MCF 10A (cell line): ENCODE results near the gene ZNFX1. TPM values are rescaled to one million over a fixed set of nuclear protein-coding genes. Genes with fewer than 3 reads are reported as not detected.

Experiments
- BruUV-seq: library from RNA; stranded (reverse); fragments of 400-500 nt; replicated peaks from 2 replicates; lab custom pipeline; 2021; lab: Mats Ljungman, UMichigan
- CTCF ChIA-PET: fragments of 300-600 bp; sonication (Branson Sonifier 250); formaldehyde crosslinking; extraction: SDS; loops from one replicate; lab custom pipeline; 2021; ENCODE audit warnings: antibody characterized with exemption, inconsistent platforms; lab: Yijun Ruan, JAX
- POLR2A ChIA-PET: fragments of 300-600, 350-650 bp; sonication (Branson Sonifier 250); formaldehyde crosslinking; extraction: SDS; loops from one replicate; lab custom pipeline; 2020; ENCODE audit warnings: antibody characterized with exemption, inconsistent platforms; lab: Yijun Ruan, JAX
- DNase-seq: peaks from one replicate; pipeline ENCODE4 v3.0.0-alpha.2; 2018; ENCODE audit not compliant: unreplicated experiment
- H3K27ac Mint-ChIP-seq: one replicate; pipeline ENCODE4 v1.8.0; 2022; ENCODE audit warnings: mild to moderate bottlenecking, low read depth, mixed read lengths; ENCODE audit not compliant: unreplicated experiment
- H3K27me3 Mint-ChIP-seq: one replicate; pipeline ENCODE4 v1.8.0; 2022; ENCODE audit warnings: mixed read lengths; ENCODE audit not compliant: insufficient read depth, unreplicated experiment
- H3K36me3 Mint-ChIP-seq: one replicate; pipeline ENCODE4 v1.8.0; 2022; ENCODE audit warnings: mild to moderate bottlenecking, moderate library complexity, mixed read lengths; ENCODE audit not compliant: insufficient read depth, unreplicated experiment
- H3K4me1 Mint-ChIP-seq: one replicate; pipeline ENCODE4 v1.8.0; 2022; ENCODE audit warnings: mixed read lengths; ENCODE audit not compliant: insufficient read depth, unreplicated experiment
- H3K4me3 Mint-ChIP-seq: one replicate; pipeline ENCODE4 v1.8.0; 2022; ENCODE audit warnings: mild to moderate bottlenecking, moderate library complexity, mixed read lengths; ENCODE audit not compliant: unreplicated experiment
- H3K9me3 Mint-ChIP-seq: one replicate; pipeline ENCODE4 v1.8.0; 2022; ENCODE audit warnings: mixed read lengths; ENCODE audit not compliant: unreplicated experiment
- intact Hi-C: fragments of 100-400 bp; cut with micrococcal nuclease; formaldehyde crosslinking; loops from 2 replicates; pipeline ENCODE4 v1.14.1; 2022
- total RNA-seq: library from RNA; stranded (reverse); gene quantifications from 2 replicates; pipeline ENCODE4 v1.2.3, GENCODE V29; 2022
- TF ChIP-seq, protein P1 (sequence below): fragments of 200-600 bp; IDR thresholded peaks from one replicate; pipeline ENCODE4 v1.8.0; 2022; ENCODE audit warnings: antibody characterized with exemption, mild to moderate bottlenecking; ENCODE audit not compliant: unreplicated experiment

The ZNFX1 gene
- total RNA-seq, 1 experiment from 2014 or later: 24.3 TPM

DNA sequence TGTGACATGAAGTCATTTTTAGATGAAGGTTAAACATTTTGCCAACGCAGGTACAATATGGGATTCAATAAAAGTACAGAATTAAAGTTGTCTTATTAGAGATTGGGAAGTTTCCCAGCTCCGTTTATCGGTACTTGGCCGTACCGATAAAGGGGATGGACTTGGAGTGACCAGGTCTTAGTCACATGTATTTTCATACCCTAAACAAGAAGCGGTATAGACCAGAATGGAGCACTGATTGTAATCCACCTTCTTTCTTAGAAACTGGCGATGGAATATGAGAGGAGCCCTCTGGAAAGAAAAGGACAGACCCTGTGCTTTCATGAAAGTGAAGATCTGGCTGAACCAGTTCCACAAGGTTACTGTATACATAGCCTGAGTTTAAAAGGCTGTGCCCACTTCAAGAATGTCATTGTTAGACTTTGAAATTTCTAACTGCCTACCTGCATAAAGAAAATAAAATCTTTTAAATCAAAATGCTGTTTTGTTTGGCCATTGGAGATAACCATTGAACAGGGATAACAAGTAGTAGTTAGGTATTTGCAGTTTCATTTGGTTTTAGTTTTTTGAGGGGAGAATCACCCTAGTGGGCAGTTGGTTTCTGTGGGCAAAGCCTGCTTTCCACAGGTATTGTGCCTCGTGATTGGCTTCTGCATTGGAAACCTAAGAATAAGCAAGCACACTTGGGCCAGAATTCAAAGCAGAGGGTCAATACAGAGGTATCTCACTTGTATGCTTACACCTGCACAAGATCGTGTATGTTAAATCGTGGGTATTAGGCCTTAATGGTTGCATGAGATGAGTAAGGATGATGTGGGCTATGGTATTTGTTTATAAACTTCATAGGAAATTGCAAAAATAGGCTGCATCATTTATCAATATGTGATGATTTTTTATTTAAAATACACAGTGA lies 11.2 kb upstream of the ZNFX1 start:
- no TSS peak for BruUV-seq
- no peak overlapping the region for H3K4me3 Mint-ChIP-seq
- DNase-seq: no peak
- ChIA-PET CTCF (interaction anchor here (0.6 kb wide), 1 partner anchor 652 kb away, joined by 3 read pairs; no protein-coding TSS in a partner anchor), POLR2A (interaction anchor here (0.7 to 8.5 kb wide), 3 partner anchors 10 to 1427 kb away, joined by 3 to 170 read pairs (median 9); partner anchors contain the start of gene ZNFX1)
- H3K27me3 Mint-ChIP-seq: no peaks in the 10 kb centered on the region
- TF ChIP-seq, protein P1, sequence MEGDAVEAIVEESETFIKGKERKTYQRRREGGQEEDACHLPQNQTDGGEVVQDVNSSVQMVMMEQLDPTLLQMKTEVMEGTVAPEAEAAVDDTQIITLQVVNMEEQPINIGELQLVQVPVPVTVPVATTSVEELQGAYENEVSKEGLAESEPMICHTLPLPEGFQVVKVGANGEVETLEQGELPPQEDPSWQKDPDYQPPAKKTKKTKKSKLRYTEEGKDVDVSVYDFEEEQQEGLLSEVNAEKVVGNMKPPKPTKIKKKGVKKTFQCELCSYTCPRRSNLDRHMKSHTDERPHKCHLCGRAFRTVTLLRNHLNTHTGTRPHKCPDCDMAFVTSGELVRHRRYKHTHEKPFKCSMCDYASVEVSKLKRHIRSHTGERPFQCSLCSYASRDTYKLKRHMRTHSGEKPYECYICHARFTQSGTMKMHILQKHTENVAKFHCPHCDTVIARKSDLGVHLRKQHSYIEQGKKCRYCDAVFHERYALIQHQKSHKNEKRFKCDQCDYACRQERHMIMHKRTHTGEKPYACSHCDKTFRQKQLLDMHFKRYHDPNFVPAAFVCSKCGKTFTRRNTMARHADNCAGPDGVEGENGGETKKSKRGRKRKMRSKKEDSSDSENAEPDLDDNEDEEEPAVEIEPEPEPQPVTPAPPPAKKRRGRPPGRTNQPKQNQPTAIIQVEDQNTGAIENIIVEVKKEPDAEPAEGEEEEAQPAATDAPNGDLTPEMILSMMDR: no peak
- intact Hi-C loops: no loop called here
- H3K27ac Mint-ChIP-seq: no peak overlapping the region
- peaks cover 1% of the 10 kb centered on the region for H3K9me3 Mint-ChIP-seq
- H3K4me1 Mint-ChIP-seq: peaks cover 46% of the 10 kb centered on the region
- peaks cover 96% of the 10 kb centered on the region for H3K36me3 Mint-ChIP-seq

DNA sequence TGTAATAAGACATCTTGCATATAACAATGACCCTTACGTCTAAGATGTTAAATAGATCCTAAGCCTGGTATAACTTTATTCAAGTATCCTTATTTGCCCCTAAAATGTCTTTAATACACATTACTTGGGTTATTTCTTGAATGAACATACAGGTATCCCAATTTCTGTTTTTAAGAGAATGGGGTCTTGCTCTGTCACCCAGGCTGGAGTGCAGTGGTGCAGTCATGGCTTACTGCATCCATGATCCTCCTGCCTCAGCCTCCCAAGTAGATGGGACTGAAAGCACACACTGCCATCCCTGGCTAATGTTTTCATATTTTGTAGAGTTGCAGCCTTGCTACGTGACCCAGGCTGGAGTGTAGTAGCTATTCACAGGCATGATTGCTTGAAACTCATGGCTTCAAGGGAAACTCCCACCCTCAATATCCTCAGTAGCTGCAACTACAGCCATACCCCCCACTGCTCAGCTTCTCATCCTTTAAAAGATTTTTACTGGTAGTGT lies 10.4 kb upstream of the ZNFX1 start:
- TF ChIP-seq, protein P1: no peak
- ChIA-PET POLR2A (interaction anchor here (0.7 to 8.5 kb wide), 6 partner anchors 9 to 1427 kb away, joined by 3 to 170 read pairs (median 4); partner anchors contain the start of gene ZNFX1), CTCF (interaction anchor here (0.6 to 1.7 kb wide), 2 partner anchors 42 to 651 kb away, joined by 3 read pairs; no protein-coding TSS in a partner anchor)
- intact Hi-C loops: no loop called here
- no TSS peak for BruUV-seq
- no peaks in the 10 kb centered on the region for H3K27me3 Mint-ChIP-seq
- no peak for DNase-seq
- no peak overlapping the region for H3K4me3 Mint-ChIP-seq
- H3K27ac Mint-ChIP-seq: peak overlapping the region; percentile 13
- H3K36me3 Mint-ChIP-seq: peaks cover 98% of the 10 kb centered on the region
- no peaks in the 10 kb centered on the region for H3K9me3 Mint-ChIP-seq
- H3K4me1 Mint-ChIP-seq: peaks cover 53% of the 10 kb centered on the region

DNA sequence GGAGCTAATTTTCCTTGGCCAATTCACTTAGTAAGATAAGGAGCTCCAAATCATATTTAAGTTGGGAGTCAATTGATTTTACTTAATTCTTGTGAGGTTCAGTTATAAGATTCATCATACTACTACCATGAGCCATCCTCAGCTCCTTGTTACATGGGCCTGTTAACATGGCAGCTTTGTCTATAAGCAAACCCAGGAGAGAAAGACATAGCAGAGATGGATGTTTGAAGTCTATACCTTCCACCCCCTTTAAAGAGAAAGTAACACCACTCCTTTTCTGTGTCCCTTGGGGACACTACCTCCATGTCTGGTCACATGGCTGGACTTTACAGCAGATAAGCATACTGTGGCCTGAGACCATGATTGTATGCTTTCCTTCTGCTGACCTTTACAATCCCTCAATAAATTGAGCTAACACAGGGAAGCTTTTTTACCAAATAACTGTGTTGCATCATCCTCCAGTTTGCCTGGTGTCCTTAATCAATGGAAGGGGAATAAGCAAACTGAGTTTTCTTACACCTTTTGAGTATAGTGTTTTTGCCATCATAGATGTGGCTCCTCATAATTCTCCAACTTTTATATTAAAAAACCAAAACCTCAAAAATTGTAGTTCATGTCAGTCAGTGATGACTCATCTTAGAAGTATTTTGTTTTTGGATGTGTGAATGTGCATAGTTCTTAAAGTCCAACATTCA lies 9.8 kb upstream of the ZNFX1 start:
- H3K4me1 Mint-ChIP-seq: peaks cover 59% of the 10 kb centered on the region
- peak overlapping the region; percentile 13 for H3K27ac Mint-ChIP-seq
- no peaks in the 10 kb centered on the region for H3K27me3 Mint-ChIP-seq
- TF ChIP-seq, protein P1: no peak
- POLR2A ChIA-PET: interaction anchor here (0.7 to 8.5 kb wide), 10 partner anchors 9 to 482 kb away, joined by 3 to 170 read pairs (median 4); partner anchors contain the start of gene ZNFX1
- intact Hi-C loops: no loop called here
- DNase-seq: peak; percentile 31
- peaks cover 99% of the 10 kb centered on the region for H3K36me3 Mint-ChIP-seq
- CTCF ChIA-PET: interaction anchor here (0.6 to 1.7 kb wide), 2 partner anchors 36 to 41 kb away, joined by 3 read pairs; no protein-coding TSS in a partner anchor
- no TSS peak for BruUV-seq
- peak overlapping the region; percentile 15 for H3K4me3 Mint-ChIP-seq
- no peaks in the 10 kb centered on the region for H3K9me3 Mint-ChIP-seq
